Activated gamma-delta T cell treated with Interleukin-2 at 50 U/mL for 16 hours (primary cell): ENCODE measurements around the gene CBARP.
A peak's percentile ranks its signal among the peaks of the same experiment; 100 is the strongest.

Source experiments
- DNase-seq: peaks from one replicate; pipeline ENCODE4 v3.0.0-alpha.2; 2020

Gene CBARP

DNA sequence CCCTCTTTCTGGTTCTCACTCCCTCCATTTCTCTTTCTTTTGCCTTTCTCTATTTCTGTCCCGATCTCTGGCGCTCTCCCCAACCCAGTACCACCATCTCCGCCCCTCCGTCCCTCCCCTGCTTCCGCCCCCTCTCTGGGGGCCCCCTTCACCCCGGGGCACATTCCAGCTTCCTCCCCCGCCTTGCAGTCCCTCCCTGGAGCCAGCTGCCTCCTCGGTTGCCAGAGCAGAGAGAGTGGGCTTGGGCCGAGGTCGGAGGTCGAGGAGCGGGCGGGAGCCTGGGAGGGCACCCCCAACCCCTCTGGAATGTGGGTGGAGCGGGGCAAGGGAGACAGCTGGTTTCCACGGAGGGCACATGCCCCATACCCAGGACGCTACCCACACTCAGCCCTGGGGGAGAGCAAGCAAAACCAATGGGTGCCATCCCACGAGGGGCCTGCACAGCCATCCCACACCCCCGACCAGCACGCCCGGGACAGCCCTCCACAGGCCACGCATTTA, 24.9 kb upstream of the CBARP start:
- no peak for DNase-seq

DNA sequence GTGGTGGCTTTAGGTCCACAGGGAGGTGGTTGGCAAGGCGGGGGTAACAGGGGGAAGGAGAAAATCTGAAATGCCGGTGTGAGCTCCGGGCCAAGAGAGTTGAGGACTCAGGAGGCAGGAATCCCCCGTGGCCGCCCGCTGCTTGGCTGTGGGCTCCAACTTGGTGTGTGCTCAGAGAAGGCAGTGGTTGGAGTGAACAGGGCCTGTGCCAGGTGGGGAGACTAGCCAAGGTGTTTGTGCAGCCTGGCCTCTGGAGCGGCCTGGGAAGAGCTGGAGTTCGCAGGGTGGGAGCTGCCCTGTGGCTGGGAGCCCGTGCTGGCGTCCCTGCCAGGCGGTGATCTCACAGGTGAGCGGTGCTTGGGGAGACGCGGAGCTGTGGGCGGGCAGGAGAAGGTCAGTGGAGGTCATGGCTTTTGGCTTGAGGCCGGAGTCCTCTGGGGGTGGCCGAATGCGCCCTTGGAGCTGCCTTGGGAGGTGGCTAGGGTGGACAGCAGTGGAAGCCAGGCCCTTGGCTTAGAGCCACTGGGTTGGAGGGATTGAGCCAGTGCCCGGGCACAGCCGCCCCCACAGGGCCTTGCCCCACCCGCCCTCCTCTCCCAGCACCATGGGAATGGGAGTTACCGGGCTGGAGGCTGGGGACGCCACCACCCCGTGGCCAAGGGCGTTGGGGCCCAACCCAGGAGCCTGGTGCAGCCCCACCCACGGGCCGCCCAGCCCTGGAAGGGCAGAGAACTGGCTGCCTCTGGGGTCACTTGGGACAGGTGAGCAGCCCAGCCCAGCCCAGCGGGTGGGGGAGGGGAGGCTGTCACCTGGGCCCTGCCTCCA, 24.2 kb upstream of the CBARP start:
- DNase-seq = no peak

DNA sequence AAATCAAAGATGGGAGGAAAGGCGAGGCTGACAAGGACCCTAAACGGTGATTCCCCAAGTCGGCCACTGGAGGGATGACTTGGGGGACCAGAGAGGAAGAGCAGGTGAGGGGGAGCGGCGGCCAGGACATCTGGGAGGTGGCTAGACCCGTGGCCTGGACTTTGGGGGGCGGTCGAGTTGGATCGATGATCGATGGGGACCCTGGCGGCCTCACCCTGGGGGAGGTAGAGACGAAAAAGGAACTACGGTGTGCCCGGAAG, 23.7 kb upstream of the CBARP start:
- no peak for DNase-seq

DNA sequence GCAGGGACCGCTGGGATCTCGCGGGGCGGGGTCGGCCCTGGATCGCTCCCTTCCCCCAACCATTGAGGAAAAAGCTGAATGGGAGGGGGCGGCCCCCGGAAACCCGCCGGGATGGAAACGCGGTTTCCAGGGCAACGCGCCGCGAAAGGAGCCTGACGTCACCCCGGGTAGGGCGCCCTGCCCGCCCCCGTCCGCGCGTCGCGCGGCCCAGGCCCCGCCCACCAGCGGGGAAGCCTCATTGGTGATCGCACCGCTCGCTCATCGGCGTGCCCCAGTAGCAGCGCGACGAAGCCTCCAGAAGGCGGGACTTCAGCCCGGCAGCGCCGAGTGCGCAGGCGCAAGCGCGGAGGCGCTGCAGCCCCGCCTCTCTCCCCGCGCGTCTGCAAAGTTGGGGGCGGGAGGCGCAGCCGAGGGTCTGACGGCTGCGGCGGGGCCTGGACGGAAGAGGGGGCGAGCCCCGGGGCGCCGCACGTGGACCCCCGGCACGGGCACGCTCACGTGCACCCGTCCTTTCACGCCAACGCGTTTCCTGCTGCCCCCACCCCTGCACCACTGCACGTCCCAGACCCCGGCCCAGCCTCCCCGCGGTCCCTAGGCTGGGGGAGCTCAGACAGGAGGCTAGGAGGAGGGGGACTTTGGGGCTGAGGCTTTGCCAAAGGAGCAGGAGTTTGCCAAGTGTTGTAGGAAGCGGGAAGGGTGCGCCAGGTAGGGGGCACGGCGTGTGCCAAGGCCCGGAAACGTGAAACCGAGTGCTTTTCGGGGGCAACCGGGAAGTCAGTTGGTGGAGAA, 23.1 kb upstream of the CBARP start:
- peak; percentile 97 for DNase-seq

DNA sequence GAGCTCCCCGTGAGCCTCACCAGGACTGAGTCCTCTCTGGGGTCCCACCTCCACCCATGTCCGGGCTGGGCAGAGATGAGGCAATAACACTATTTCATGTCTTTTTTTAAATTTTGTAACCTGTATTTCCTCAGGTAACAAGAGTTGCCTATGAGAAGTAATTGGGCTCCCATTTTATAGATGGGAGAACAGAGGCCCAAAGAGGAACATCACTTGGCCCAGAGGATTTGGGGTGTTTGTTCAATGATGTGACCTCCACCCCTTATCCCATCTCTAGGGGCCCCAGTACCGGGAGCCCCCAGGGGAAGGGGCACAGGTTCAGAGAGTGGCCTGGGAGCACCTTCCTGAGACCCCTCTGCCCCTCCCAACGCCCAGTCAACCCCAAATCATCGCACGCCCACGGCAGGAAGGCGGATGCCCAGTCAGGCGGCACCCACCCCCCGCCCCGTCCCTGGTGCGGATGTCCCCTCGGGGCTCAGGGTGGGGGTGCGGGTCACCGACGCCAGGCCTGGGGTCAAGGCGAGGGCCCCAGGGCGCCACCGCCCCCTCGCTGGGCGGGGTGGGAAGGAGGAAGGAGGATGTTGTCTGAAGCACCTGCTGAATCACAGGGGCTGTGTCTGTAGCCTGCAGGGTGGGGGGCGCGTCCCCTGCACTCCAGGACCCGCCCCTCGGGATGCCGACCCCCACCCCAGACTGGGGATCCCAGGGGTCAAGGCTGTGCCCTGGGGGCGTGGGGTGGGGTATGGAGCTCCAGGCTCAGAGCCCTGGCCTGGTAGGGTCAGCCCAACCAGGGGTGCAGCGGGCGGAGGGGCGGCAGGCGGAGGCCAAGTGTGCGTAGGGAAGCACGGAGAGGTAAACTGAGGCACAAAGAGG, 22.3 kb upstream of the CBARP start:
- DNase-seq = peak; percentile 50

DNA sequence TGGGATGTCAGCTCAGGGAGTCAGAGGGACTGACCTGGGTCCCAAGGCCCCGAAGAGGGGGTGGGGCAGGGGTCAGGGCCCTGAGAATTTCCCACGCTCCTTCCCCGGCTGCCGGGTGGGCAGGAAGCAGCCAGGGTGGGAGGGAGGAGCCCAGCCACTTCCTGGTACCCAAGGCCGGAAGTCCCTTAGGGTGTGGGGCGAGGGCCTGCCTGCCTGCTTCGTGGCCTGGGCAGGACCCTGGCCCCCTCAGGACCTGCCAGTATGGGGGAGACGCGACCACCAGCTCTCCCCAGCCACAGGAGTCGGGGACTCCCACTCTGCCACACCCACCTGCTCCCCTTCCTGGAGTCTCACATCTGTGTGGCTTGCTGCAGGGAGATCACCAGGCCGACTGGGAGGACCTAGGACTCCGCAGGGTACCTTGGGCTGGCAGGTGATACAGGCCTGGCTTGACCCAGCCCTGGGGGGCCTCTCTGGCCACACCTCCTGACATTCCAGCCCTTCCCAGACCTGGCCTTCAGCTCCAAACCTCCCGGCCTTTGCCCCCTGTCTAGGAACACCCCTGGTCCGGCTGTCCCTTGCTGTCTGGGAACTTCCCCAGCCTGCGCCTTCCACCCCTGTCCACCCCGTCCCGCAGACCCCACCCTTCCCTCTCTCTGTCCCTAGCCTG, 21.5 kb upstream of the CBARP start:
- peak; percentile 74 for DNase-seq

DNA sequence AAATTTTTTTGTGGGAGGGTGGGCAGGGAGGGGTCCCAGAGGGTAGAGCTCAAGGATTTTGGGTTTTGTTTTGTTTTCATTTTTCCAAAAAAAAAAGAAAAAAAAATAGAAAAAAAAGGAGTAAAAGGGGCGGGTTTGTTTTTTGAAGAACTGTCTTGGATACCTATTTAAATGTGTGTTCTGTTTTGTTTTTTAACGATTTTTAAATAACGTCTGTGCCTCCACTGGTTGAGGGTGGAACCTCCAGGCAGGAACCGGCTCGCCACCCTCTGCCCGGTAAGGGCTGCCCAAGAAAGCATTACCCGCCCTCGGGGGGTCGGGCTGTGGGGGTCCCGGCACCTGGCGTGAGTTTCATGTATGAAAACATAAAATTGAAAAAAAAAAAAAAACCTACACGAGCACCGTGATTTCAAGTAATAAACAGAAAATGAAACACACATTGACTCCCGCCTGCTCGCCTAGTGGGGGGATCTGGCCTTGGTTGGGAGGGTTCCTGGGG, 21.0 kb upstream of the CBARP start:
- DNase-seq = no peak

DNA sequence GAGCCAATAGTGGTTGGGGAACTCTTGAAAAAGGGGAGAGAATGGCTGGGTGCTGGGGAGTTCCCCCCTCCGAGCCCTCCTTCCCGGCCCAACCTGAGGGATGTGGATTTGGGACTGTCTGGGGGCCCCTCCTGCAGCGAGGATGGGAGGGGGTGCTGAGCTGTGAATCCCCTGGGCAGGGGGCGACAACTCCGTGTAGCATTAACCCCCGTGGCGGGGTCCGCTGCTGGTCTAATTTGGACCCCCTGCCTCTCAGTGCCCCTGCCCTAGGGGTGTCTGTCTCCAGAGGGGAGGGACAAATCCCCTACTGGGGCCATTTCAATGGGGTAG, 20.3 kb upstream of the CBARP start:
- DNase-seq = no peak

DNA sequence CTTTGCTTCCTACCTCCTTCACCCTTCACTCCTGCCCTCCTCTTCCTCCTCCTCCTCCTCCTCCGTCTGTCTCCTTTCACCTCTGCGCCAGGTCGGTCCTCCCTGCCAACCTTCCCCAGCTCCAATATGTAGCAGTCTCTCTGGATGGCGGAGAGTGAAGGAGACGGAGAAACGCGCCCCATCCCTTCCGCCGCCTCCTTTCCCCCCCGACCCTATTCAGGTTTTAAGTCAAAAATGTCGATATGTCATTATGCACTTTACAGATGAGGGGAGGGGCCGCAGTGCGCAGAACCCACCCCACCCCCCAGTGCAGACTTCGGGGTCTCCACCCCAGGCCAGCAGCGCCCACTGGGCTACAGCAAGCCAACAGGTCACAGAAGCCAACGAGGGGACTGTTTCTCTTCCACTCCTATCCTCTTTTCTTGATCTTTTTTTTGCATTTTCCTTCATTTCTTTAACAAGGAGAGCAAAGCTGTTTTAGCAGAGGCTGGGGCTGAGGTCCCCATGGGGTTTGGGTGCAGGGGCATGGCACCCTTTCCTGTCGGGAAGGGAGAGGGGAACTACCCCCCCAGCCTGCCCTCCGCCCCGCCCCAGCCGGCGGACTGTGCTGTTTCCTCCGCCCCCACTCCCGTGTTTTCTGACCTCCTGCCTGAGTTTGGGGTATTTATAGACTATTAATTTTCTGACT, 19.8 kb upstream of the CBARP start:
- no peak for DNase-seq

DNA sequence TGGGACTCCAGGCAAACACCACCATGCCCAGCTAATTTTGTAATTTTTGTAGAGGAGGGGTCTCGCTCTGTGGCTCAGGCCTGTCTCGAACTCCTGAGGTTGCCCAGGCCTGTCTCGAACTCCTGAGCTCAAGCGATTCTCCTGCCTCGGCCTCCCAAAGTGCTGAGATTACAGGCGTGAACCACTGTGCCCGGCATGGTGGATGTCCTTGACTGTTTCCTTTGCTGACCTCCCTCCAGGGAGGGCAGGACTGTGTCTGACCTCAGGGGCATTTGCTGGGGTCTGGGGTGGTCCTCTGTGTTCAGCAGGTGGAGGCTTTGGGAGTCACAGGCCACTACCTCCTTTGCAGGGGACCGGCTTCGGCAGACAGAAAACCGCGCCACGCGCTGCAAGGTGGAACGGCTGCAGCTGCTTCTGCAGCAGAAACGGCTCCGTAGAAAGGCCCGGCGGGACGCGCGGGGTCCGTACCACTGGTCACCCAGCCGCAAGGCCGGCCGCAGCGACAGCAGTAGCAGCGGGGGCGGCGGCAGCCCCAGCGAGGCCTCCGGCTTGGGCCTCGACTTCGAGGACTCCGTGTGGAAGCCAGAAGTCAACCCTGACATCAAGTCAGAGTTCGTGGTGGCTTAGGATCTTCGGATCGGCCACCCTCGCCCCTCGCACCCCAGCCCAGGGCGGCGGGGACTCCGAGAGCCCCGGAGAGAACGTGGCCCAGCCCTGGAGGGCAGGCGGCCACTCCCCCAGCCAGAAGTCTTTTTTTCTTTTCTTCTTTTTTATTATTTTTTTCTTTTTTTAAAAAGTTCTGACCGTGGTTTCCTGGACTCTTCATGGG, 19.1 kb upstream of the CBARP start:
- DNase-seq = no peak

DNA sequence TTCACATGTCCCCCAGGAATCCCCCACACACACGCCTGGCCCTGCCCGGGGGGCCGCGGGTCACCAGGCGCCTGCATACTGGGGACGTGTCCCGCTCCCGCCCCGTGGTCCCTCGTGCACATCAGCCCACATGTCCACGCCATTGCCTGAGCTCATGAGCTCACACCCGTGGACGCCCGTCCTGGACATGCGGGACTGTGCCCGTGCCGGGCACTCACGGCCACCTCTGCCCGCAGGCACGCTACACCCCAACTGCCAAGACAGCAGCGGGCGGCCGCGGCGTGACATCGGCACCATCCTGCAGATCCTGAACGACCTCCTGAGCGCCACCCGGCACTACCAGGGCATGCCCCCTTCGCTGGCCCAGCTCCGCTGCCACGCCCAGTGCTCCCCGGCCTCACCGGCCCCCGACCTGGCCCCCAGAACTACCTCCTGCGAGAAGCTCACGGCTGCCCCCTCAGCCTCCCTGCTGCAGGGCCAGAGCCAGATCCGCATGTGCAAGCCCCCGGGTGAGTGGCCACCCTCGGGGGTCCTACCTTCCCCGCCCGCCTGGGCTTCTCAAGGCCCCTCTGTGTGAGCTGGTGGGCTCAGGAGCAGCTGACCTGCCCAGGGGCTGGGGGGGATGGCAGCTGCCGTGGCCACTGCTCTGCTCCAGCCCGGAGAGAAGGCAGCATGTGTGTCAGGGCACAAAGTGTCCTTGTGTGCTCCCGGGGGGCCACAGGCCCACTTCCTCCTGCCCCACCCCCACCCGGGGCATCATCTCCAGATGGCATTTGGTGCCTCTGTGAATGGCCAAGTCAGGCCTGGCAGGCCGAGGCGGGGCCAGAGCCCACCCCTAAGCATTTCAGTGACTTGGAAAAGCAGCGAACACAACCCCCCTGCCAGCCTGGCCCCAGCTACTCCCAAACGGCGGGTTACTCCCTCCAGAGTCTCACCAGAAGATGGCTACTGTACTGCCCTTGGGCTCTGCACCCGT, 17.7 kb upstream of the CBARP start:
- no peak for DNase-seq

DNA sequence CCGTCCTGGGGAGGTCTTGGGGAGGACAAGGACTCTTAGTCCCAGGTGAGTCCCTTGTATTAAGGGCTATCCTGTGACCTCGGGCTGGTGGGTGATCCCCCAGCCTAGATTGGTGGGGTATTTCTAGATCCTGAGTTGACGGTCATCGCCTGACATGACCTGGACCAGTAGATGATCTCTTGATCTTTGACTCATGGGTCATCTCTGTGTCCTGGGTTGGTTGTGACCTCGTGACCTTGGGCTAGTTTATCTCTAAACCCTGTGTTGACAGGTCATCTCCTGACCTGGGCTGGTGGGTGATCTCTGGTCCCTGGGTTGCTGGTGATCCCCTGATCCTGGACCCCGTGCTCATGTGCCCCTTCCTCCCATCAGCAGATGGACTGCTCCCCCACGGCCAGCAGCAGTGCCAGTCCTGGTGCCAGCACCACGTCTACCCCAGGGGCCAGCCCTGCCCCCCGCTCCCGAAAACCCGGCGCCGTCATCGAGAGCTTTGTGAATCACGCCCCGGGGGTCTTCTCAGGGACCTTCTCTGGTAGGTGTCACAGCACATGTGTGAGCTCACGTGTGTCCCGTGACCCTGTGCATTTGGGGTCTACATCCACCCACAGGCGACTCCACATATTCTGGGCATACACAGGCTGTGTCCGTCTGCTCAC, 16.9 kb upstream of the CBARP start:
- no peak for DNase-seq

DNA sequence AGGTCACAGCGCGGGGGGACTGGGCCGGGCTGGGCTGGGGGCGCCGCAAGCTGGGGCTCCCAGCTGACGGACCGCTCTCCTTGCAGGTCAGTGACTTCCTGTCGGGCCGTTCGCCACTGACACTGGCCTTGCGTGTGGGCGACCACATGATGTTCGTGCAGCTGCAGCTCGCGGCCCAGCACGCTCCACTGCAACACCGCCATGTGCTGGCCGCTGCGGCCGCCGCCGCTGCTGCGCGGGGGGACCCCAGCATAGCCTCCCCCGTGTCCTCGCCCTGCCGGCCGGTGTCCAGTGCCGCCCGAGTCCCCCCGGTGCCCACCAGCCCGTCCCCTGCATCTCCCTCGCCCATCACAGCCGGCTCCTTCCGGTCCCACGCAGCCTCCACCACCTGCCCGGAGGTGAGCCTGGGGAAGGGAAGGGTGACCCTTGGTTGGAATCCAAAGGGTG, 16.3 kb upstream of the CBARP start:
- DNase-seq = no peak

DNA sequence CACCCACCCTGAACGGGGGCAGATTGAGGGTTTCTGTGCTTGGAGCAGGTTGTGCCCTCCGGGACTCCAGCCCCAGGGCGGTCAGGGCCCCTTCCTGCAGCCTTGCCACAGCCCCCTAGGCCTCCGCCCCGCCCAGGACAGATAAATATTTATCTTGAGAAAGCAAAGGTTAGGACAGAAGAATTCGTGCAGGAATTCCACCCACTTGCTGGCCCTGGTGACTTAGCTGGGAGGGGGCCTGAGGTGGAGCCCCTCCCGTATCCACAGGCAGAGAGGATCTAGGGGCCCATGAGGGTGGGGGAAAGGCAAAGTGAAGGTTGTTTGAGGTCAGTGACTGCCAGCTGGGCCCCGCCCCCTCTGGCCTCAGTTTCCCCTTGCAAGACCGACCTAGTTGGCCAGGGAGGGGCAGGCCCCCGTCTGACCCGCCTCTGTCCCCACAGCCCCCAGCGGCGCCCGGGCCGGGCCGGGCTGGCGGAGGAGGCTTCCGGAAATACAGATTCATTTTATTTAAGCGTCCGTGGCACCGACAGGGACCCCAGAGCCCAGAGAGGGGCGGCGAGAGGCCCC, 15.8 kb upstream of the CBARP start:
- no peak for DNase-seq

DNA sequence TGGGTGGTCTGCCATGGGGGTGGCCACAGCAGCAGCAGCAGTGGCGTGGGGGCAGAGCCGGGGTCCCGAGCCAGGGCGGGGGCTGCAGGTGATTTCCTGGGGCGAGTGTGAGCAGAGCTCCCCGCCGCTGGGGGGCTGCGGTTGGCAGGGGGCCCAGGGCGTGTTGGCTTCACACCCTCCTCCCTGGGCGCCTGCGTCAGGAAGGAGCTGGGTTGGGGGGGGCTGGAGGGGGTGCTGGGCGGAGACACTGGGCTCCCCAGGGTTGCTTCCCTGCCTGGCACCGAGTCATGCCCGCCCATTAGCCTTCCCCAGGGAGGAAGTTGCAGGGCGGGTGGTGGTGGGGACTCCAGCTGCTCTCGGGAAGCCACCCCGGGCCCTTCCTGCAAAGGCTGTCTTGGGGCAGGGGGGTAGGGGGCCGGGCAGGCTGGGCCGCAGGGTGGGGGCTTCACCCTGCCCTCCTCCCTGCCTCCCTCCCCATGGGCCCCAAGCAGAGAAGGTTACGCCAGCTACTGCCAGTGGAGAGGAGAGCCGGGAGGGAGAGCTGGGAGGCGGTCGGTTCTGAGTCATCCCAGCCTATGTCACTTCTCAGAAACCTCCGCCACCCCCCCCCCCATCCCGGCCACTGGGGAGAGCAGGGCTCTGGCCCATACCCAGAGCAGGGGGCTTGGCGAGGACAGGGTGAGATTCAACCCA, 15.2 kb upstream of the CBARP start:
- peak; percentile 80 for DNase-seq

DNA sequence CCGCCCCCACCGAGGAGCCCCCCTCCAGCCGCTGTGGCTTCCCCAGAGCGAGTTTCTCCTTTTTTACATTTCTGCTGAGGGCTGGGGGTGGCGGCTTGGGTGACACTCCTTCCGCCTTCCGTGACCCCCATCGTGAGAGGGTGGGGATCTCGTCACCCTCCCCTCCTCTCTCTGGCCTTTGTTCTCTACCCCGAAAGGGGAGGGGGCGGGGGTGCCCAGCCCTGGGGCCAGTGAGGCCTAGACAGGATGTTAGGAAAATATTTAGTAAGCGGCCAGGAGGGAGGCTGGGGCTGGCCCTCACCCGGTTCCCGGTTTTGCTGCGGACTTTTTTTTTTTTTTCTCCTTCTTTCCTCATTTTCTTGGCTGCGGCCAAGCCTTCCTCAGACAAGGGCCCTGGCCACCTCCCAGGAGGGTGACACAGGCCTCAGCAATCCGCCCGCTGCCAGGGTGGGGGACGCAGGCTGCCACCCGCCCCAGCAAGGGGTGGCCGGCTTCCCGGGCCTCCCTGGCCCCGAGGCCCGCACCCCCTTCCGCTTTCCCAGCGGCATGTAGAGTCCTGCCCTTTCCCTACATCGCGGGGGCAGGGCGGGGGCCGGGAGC, 14.5 kb upstream of the CBARP start:
- DNase-seq = peak; percentile 77

DNA sequence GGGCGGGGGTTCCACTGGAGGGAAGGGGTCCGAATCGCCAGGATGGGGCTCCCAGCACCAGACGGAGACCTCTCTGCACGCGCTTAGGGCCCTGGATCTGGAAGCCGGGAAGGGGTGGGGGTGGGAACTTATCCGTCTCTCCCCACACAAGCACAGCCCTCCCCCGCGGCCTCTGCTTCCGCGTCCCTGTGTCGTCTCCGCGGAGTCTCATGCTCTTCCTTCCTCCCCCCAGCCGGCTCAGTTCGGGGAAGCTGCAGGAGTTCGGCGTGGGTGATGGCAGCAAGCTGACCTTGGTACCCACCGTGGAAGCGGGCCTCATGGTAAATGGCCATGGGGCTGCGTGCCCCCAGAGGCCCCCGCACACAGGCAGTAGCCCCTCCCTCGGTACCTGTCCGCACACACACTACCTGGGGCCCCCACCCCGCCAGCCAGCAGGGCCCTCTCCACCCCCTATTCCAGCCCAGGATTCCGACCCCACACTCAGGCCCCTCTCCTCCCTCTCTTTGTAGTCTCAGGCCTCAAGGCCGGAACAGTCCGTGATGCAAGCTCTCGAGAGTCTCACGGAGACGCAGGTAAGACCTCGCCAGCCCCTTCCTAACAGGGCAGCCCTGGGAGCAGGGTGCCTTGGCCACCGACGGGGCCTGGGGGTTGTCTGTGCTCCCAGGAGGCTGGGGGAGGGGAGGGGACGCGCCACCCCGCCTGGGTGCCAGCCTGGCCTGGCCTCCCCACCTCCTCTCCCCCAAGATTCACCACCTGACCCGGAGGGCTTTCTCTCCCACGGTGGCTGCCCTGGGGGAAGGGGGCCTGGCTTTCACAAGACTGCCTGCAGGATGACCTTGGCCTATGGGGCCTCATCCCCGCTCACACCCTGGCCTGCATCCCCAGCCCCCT, 13.8 kb upstream of the CBARP start:
- DNase-seq = peak; percentile 61
